Gastroesophageal sphincter (tissue), 4 donors: ENCODE data around the gene OCA2. TPM values are rescaled to one million over a fixed set of nuclear protein-coding genes. Genes with fewer than 3 reads are reported as not detected.

Experiments used
- ATAC-seq: fragments of 150-250 bp; one replicate; pipeline ENCODE4 v1.9.1; 2016; ENCODE audit warnings: mild to moderate bottlenecking, moderate library complexity
- H3K27ac ChIP-seq, 4 donors: fragments of 200-600 bp; sonication (generic) in 3 of 4; 1 replicate in 3 of 4; 2 replicates in 1 of 4; pipeline ENCODE4 v1.5.1; 2016 to 2019
- H3K27me3 ChIP-seq: fragments of 200-600 bp; sonication (generic); one replicate; pipeline ENCODE4 v1.5.1; 2019
- H3K36me3 ChIP-seq, 2 donors: fragments of 200-600 bp; sonication (generic); one replicate each; pipeline ENCODE4 v1.5.1; 2019; ENCODE audit warnings: control low read depth in 1 of 2
- H3K4me1 ChIP-seq, 3 donors: fragments of 200-600 bp; sonication (generic); 1 replicate in 2 of 3; 2 replicates in 1 of 3; pipeline ENCODE4 v1.5.1; 2016 to 2019; ENCODE audit warnings: control low read depth in 2 of 3
- H3K4me3 ChIP-seq, 2 donors: fragments of 200-600 bp; sonication (generic); one replicate each; pipeline ENCODE4 v1.5.1; 2019; ENCODE audit warnings: mild to moderate bottlenecking in 1 of 2, moderate library complexity in 1 of 2
- H3K9me3 ChIP-seq, 3 donors: fragments of 200-600 bp; sonication (generic); one replicate each; pipeline ENCODE4 v1.5.1; 2017 to 2019; ENCODE audit warnings: control low read depth in 2 of 3
- EP300 ChIP-seq: sonication (generic); formaldehyde crosslinking; IDR thresholded peaks from one replicate; pipeline ENCODE4 v1.6.1; 2017; ENCODE audit warnings: antibody characterized with exemption, mild to moderate bottlenecking
- POLR2A ChIP-seq, 2 donors: fragments of 450-650 bp; IDR thresholded peaks; one replicate each; pipeline ENCODE4 v1.6.1; 2017; ENCODE audit warnings: antibody characterized with exemption in 2 of 2, mild to moderate bottlenecking in 2 of 2, moderate library complexity in 1 of 2
- POLR2AphosphoS5 ChIP-seq: sonication (generic); formaldehyde crosslinking; IDR thresholded peaks from one replicate; pipeline ENCODE4 v1.6.1; 2017; ENCODE audit warnings: antibody characterized with exemption
- WGBS, 2 donors: methylation state at CpG; one replicate each; pipeline ENCODE4 v1.1.5; 2018; ENCODE audit warnings: low coverage in 1 of 2; 5-methylcytosine and 5-hydroxymethylcytosine counted together
- total RNA-seq, 4 donors: library from RNA; depleted of rRNA; stranded (reverse); fragments of >200 nt; gene quantifications; one replicate each; pipeline ENCODE4 v1.1.0, GENCODE V29; 2016
- TF ChIP-seq, protein P1 (sequence below), 4 experiments: fragments of 200-600 bp in 2 of 4; fragments of 450-650 bp in 2 of 4; sonication (generic) in 1 of 4; IDR thresholded peaks; one replicate each; pipeline ENCODE4 v1.5.1; 2017 to 2019; ENCODE audit warnings: antibody characterized with exemption in 4 of 4, mild to moderate bottlenecking in 2 of 4, moderate library complexity in 2 of 4

Gene OCA2
- total RNA-seq, 4 donors from 2014 or later: 0.40 to 2.0 (median 1.1) TPM; not detected in 1

DNA sequence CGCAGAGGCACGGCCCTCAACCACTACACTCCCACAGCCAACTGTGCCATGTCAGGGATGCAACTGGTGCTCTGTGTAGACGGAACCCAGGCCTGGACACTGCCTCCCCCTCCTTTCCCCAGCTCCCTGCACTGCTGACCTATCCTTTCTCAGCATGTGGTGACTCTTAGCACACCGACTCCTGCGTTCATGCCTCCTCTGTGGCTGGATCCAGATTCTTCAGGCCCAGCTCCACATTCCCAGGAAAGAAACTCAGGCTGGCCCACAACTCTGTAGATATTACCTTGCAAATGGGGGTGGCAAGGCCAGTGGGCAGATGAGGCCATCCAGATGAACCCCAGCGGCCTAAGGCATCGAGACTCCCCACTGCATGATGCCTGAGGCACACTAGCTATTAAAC, 272.7 kb downstream of the OCA2 start:
- no peak overlapping the region for H3K4me3 ChIP-seq
- H3K36me3 ChIP-seq: no peaks in the 10 kb centered on the region
- no peak overlapping the region for H3K27ac ChIP-seq
- TF ChIP-seq EP300 (no peak), POLR2AphosphoS5 (no peak), POLR2A (IDR thresholded peaks at IDR 0.05) (no peak)
- TF ChIP-seq, protein P1, sequence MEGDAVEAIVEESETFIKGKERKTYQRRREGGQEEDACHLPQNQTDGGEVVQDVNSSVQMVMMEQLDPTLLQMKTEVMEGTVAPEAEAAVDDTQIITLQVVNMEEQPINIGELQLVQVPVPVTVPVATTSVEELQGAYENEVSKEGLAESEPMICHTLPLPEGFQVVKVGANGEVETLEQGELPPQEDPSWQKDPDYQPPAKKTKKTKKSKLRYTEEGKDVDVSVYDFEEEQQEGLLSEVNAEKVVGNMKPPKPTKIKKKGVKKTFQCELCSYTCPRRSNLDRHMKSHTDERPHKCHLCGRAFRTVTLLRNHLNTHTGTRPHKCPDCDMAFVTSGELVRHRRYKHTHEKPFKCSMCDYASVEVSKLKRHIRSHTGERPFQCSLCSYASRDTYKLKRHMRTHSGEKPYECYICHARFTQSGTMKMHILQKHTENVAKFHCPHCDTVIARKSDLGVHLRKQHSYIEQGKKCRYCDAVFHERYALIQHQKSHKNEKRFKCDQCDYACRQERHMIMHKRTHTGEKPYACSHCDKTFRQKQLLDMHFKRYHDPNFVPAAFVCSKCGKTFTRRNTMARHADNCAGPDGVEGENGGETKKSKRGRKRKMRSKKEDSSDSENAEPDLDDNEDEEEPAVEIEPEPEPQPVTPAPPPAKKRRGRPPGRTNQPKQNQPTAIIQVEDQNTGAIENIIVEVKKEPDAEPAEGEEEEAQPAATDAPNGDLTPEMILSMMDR (IDR thresholded peaks at IDR 0.05): no peak
- H3K9me3 ChIP-seq: no peaks in the 10 kb centered on the region
- no peaks in the 10 kb centered on the region for H3K27me3 ChIP-seq
- no peaks in the 10 kb centered on the region for H3K4me1 ChIP-seq
- ATAC-seq: no peak
- WGBS, 2 donors: 50% methylated on average over 5 of the region's 7 CpGs; no CpG with 5 or more reads in 1 of the 2 donors

GRCh38 chr15:27824841-27825422, 274.2 kb downstream of the OCA2 start:
- no peaks in the 10 kb centered on the region for H3K4me1 ChIP-seq
- 74 to 86% methylated on average over 4 to 5 of the region's 10 CpGs for WGBS, 2 donors
- no peaks in the 10 kb centered on the region for H3K27me3 ChIP-seq
- ATAC-seq: no peak
- H3K4me3 ChIP-seq: no peak overlapping the region
- no peaks in the 10 kb centered on the region for H3K9me3 ChIP-seq
- no peak overlapping the region for H3K27ac ChIP-seq
- no peaks in the 10 kb centered on the region for H3K36me3 ChIP-seq
- TF ChIP-seq POLR2A (IDR thresholded peaks at IDR 0.05) (no peak), EP300 (no peak), POLR2AphosphoS5 (no peak)
- TF ChIP-seq, protein P1 (IDR thresholded peaks at IDR 0.05): no peak

GRCh38 chr15:27821273-27821672, 277.8 kb downstream of the OCA2 start:
- no peak for ATAC-seq
- Histone ChIP-seq H3K9me3 (peaks cover 0 to 22% (median 0%) of the 10 kb centered on the region in 3 donors), H3K4me1 (no peaks in the 10 kb centered on the region), H3K4me3 (no peak overlapping the region), H3K27ac (no peak overlapping the region), H3K27me3 (no peaks in the 10 kb centered on the region), H3K36me3 (no peaks in the 10 kb centered on the region)
- WGBS, 2 donors: 47 to 51% methylated on average over 2 to 3 of the region's 3 CpGs
- no peak for TF ChIP-seq POLR2AphosphoS5
- TF ChIP-seq EP300: no peak
- TF ChIP-seq POLR2A (IDR thresholded peaks at IDR 0.05): no peak
- TF ChIP-seq, protein P1 (IDR thresholded peaks at IDR 0.05): no peak

- H3K4me1 ChIP-seq: no peaks in the 10 kb centered on the region
- no peaks in the 10 kb centered on the region for H3K27me3 ChIP-seq
- no peak for TF ChIP-seq POLR2A (IDR thresholded peaks at IDR 0.05)
- no peak for TF ChIP-seq POLR2AphosphoS5
- TF ChIP-seq, protein P1 (IDR thresholded peaks at IDR 0.05): no peak
- TF ChIP-seq EP300: no peak
- H3K4me3 ChIP-seq: no peak overlapping the region
- no peak for ATAC-seq
- no peaks in the 10 kb centered on the region for H3K36me3 ChIP-seq
- H3K9me3 ChIP-seq: peaks cover 0 to 22% (median 0%) of the 10 kb centered on the region in 3 donors
- WGBS, 2 donors: 79 to 82% methylated on average over 3 to 4 of the region's 4 CpGs
- H3K27ac ChIP-seq: no peak overlapping the region
These were observed 278.4 kb downstream of the OCA2 start for GRCh38 chr15:27820722-27821121.

DNA sequence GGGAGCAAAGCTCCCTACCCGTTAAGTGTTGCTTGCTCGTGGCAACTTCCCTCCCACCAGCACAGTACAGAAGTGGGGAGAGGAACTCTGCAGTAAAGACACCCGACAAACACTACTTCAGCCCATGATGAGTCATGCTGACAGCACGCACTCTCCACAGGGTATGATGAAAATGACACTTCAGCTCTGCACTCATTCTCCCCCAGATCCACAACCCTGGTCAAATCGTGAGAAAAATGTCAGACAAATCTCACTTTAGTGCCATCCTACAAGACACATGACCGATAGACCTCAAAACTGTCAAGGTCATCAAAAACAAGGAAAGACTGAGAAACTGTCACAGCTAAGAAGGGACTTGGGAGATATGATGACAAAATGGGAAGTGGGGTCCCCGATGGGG, 278.9 kb downstream of the OCA2 start:
- Histone ChIP-seq H3K4me1 (no peaks in the 10 kb centered on the region), H3K27me3 (no peaks in the 10 kb centered on the region), H3K36me3 (no peaks in the 10 kb centered on the region), H3K4me3 (no peak overlapping the region), H3K9me3 (peaks cover 0 to 22% (median 0%) of the 10 kb centered on the region in 3 donors), H3K27ac (no peak overlapping the region)
- ATAC-seq: no peak
- TF ChIP-seq EP300: no peak
- no peak for TF ChIP-seq POLR2A (IDR thresholded peaks at IDR 0.05)
- TF ChIP-seq, protein P1 (IDR thresholded peaks at IDR 0.05): no peak
- TF ChIP-seq POLR2AphosphoS5: no peak
- WGBS, 2 donors: 83% methylated on average over 6 of the region's 7 CpGs; no CpG with 5 or more reads in 1 of the 2 donors
